Esophagus muscularis mucosa (tissue), 4 donors: Measurements from ENCODE around the gene SHISA8. TPM values are rescaled to one million over a fixed set of nuclear protein-coding genes. Genes with fewer than 3 reads are reported as not detected.

ENCODE experiments used
- DNase-seq: peaks from one replicate; pipeline ENCODE4 v3.0.0-alpha.2; 2017; ENCODE audit errors: extremely low spot score
- H3K27ac ChIP-seq, 4 donors: fragments of 200-600 bp; sonication (generic); replicated peaks in 1 of 4; 1 replicate in 3 of 4; 2 replicates in 1 of 4; pipeline ENCODE4 v1.5.1; 2016 to 2019; ENCODE audit warnings: mild to moderate bottlenecking in 1 of 4
- H3K27me3 ChIP-seq, 4 donors: fragments of 200-600 bp; sonication (generic); one replicate each; pipeline versions ENCODE4 v1.5.1 to v1.6.0; 2016 to 2019
- H3K36me3 ChIP-seq, 4 donors: fragments of 200-600 bp; sonication (generic); one replicate each; pipeline ENCODE4 v1.5.1; 2016 to 2019
- H3K4me1 ChIP-seq, 4 donors: fragments of 200-600 bp; sonication (generic); one replicate each; pipeline ENCODE4 v1.5.1; 2016 to 2019
- H3K4me3 ChIP-seq, 4 donors: fragments of 200-600 bp; sonication (generic); 1 replicate in 2 of 4; 2 replicates in 2 of 4; pipeline ENCODE4 v1.5.1; 2016 to 2019; ENCODE audit warnings: mild to moderate bottlenecking in 4 of 4, moderate library complexity in 1 of 4
- H3K9me3 ChIP-seq, 4 donors: fragments of 200-600 bp; sonication (generic); 1 replicate in 3 of 4; 2 replicates in 1 of 4; pipeline ENCODE4 v1.5.1; 2016 to 2019
- CTCF ChIP-seq, 3 experiments: fragments of 200-600 bp in 2 of 3; fragments of 450-650 bp in 1 of 3; sonication (generic) in 2 of 3; IDR thresholded peaks; one replicate each; pipeline ENCODE4 v1.5.1; 2017 to 2019; ENCODE audit warnings: antibody characterized with exemption in 3 of 3, mild to moderate bottlenecking in 2 of 3, moderate library complexity in 1 of 3
- EP300 ChIP-seq: sonication (generic); formaldehyde crosslinking; IDR thresholded peaks from one replicate; pipeline ENCODE4 v1.6.1; 2017; ENCODE audit warnings: antibody characterized with exemption
- POLR2A ChIP-seq: fragments of 450-650 bp; IDR thresholded peaks from one replicate; pipeline ENCODE4 v1.6.1; 2017; ENCODE audit warnings: antibody characterized with exemption, moderate library complexity, mild to moderate bottlenecking, low read depth
- POLR2AphosphoS5 ChIP-seq, 2 donors: sonication (generic); formaldehyde crosslinking; IDR thresholded peaks; one replicate each; pipeline ENCODE4 v1.6.1; 2017; ENCODE audit warnings: antibody characterized with exemption in 2 of 2
- WGBS: methylation state at CpG from one replicate; pipeline ENCODE4 v1.1.5; 2018; 5-methylcytosine and 5-hydroxymethylcytosine counted together
- intact Hi-C: fragments of 100-400 bp; cut with DNase I; formaldehyde crosslinking; loops from one replicate; pipeline ENCODE4 v1.15.1; 2023
- total RNA-seq, 4 donors: library from RNA; depleted of rRNA; stranded (reverse); fragments of >200 nt; gene quantifications; one replicate each; pipeline versions ENCODE4 v1.1.0 to v1.2.1, GENCODE V29; 2016

Gene SHISA8
- total RNA-seq, 4 donors from 2014 or later: 0.83 TPM; not detected in 3

GRCh38 chr22:41906822-41907221 is 8.1 kb downstream of the SHISA8 start:
- Histone ChIP-seq H3K27me3 (peaks cover 13 to 33% (median 19%) of the 10 kb centered on the region in 4 donors), H3K36me3 (peaks cover 28 to 59% (median 56%) of the 10 kb centered on the region in 4 donors), H3K4me1 (peaks cover 19 to 25% (median 22%) of the 10 kb centered on the region in 4 donors), H3K27ac (no peak overlapping the region), H3K9me3 (no peaks in the 10 kb centered on the region), H3K4me3 (no peak overlapping the region)
- intact Hi-C loops: no loop called here
- 100% methylated on average over 4 of the region's 5 CpGs for WGBS
- no peak for DNase-seq
- TF ChIP-seq CTCF (IDR thresholded peaks at IDR 0.05) (no peak), EP300 (no peak), POLR2AphosphoS5 (IDR thresholded peaks at IDR 0.05) (no peak), POLR2A (no peak)

GRCh38 chr22:41905411-41906202 is 9.3 kb downstream of the SHISA8 start:
- intact Hi-C loops: no loop called here
- H3K27ac ChIP-seq: no peak overlapping the region
- 88% methylated on average over 19 of the region's 23 CpGs for WGBS
- TF ChIP-seq EP300: no peak
- TF ChIP-seq POLR2AphosphoS5 (IDR thresholded peaks at IDR 0.05): no peak
- TF ChIP-seq CTCF (IDR thresholded peaks at IDR 0.05): no peak
- TF ChIP-seq POLR2A: no peak
- H3K9me3 ChIP-seq: no peaks in the 10 kb centered on the region
- DNase-seq: no peak
- H3K36me3 ChIP-seq: peaks cover 39 to 69% (median 68%) of the 10 kb centered on the region in 4 donors
- no peak overlapping the region for H3K4me3 ChIP-seq
- H3K4me1 ChIP-seq: peaks cover 11 to 14% (median 13%) of the 10 kb centered on the region in 4 donors
- H3K27me3 ChIP-seq: peaks cover 4 to 21% (median 8%) of the 10 kb centered on the region in 4 donors

DNA sequence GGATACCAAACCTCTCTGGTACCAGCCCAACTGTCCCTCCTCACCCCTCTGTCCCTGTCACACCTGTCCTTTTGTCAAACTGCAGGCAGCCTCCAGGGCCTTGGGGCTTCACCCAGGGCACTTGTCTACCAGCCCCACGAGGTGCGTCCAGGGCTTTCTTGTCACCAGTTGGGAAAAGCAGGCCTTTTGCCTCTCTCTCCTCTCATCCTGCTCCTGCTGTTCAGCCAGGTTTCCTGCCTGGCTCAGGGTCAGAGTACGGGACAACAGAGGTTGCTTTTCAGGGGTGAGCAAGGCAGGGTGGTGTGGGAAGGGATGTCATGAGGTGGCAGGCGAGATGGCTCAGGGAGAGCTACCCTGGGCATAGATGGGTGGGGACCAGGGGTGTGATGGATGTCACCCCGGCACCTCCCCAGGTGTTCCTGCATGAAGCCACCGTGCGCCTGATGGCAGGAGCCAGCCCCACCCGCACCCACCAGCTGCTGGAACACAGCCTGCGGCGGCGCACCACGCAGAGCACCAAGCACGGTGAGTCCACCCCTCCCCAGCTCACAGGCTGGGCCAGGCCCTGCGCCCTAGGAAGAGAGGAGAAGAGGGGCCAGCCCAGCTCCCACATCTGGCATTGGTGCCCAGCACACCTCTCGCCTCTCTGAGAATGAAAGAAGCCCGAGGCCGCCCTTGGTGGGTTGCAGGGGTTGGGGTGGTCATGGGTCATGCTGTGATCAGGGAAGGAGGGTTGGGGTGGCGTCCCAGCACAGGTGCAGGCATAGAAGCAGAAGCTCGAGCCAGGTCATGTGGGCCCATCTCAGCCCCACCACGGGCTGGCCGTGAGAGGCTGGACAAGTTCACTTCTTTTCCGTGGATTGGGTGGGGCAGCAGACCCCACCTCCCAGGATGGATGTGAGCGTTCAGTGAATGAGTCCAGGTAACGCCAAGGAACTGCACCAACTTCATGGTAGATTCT is 10.1 kb downstream of the SHISA8 start:
- 91% methylated on average over 14 of the region's 24 CpGs for WGBS
- no peak for TF ChIP-seq POLR2AphosphoS5 (IDR thresholded peaks at IDR 0.05)
- no peak for DNase-seq
- Histone ChIP-seq H3K9me3 (no peaks in the 10 kb centered on the region), H3K4me1 (peaks cover 3 to 10% (median 5%) of the 10 kb centered on the region in 4 donors), H3K27me3 (peaks cover 0 to 12% (median 4%) of the 10 kb centered on the region in 4 donors), H3K4me3 (no peak overlapping the region), H3K36me3 (peaks cover 44 to 78% (median 77%) of the 10 kb centered on the region in 4 donors), H3K27ac (no peak overlapping the region)
- intact Hi-C loops: no loop called here

DNA sequence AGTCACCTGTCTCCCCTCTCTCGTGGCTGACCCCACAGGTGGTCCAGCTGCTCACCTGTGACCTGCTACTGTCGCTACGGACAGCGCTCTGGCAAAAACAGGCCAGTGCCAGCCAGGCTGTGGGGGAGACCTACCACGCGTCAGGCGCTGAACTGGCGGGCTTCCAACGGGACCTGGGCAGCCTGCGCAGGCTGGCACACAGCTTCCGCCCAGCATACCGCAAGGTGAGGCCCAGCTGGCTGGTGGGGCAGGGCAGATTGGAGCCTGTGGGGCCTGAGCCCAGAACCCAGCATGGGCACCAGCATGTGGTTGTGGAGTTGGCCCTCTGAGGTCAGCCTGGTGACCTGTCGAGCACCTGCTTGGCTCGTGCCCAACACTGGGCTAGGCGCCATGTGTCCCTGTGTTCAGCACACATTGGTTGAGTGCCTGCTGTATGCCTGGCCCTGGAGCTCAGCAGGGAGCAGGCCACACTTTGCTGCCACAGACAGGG is 11.9 kb downstream of the SHISA8 start:
- 88% methylated on average over 11 of the region's 15 CpGs for WGBS
- peaks cover 0 to 19% (median 0%) of the 10 kb centered on the region in 4 donors for H3K4me1 ChIP-seq
- intact Hi-C loops: no loop called here
- H3K36me3 ChIP-seq: peaks cover 51 to 96% (median 91%) of the 10 kb centered on the region in 4 donors
- DNase-seq: no peak
- H3K27me3 ChIP-seq: no peaks in the 10 kb centered on the region
- H3K27ac ChIP-seq: no peak overlapping the region
- no peak for TF ChIP-seq POLR2A
- TF ChIP-seq CTCF (IDR thresholded peaks at IDR 0.05): no peak
- no peak for TF ChIP-seq POLR2AphosphoS5 (IDR thresholded peaks at IDR 0.05)
- TF ChIP-seq EP300: no peak
- no peaks in the 10 kb centered on the region for H3K9me3 ChIP-seq
- H3K4me3 ChIP-seq: no peak overlapping the region

- WGBS: 91% methylated on average over 6 of the region's 7 CpGs
- no peaks in the 10 kb centered on the region for H3K27me3 ChIP-seq
- DNase-seq: no peak
- peaks cover 0 to 19% (median 0%) of the 10 kb centered on the region in 4 donors for H3K4me1 ChIP-seq
- intact Hi-C loops: no loop called here
- TF ChIP-seq POLR2AphosphoS5 (IDR thresholded peaks at IDR 0.05) (no peak), POLR2A (no peak), CTCF (IDR thresholded peaks at IDR 0.05) (no peak), EP300 (no peak)
- H3K9me3 ChIP-seq: no peaks in the 10 kb centered on the region
- peaks cover 52 to 100% (median 94%) of the 10 kb centered on the region in 4 donors for H3K36me3 ChIP-seq
- no peak overlapping the region for H3K27ac ChIP-seq
- H3K4me3 ChIP-seq: no peak overlapping the region
These were observed 12.9 kb downstream of the SHISA8 start for GRCh38 chr22:41902016-41902415.
